ENCODE measurements around the gene AMPD1. TPM values are rescaled to one million over a fixed set of nuclear protein-coding genes. Genes with fewer than 3 reads are reported as not detected.

AMPD1 gene
- total RNA-seq, 2 donors from 2014 or later = not detected

- TF ChIP-seq CTCF (IDR thresholded peaks at IDR 0.05) (no peak), POLR2A (IDR thresholded peaks at IDR 0.05) (no peak)
- H3K4me3 ChIP-seq = no peak overlapping the region
- no peak for DNase-seq
- H3K4me1 ChIP-seq = no peaks in the 10 kb centered on the region
- no peaks in the 10 kb centered on the region for H3K9me3 ChIP-seq
- no peak for ATAC-seq
- H3K27me3 ChIP-seq = no peaks in the 10 kb centered on the region
- WGBS, 2 donors = 84 to 96% methylated on average over 2 of the region's 2 CpGs
- H3K36me3 ChIP-seq (replicated peaks in 1 of 2; ENCODE audit: insufficient read depth in 1 of 2, low read depth in 2 of 2) = no peaks in the 10 kb centered on the region
- H3K27ac ChIP-seq = no peak overlapping the region
- intact Hi-C loops (cut with DNase I) = no loop called here
Measured at GRCh38 chr1:114641377-114641776, 54.0 kb downstream of the AMPD1 start.

DNA sequence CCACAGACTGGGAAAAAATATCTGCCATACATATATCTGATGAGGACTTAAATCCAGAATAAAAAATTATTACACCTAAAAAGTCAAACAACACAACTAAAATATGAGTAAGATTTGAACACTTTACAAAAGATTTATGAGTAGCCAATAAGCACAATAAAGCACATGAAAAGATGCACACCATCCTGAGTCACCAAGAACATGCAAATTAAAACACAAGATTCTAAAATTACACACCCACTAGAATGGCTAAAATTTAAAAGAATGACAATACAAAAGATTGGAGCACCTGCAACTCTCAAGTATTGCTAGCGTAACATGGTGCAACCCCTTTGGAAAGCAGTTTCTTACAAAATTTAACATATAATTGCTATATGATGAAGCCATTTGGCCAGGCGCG is 56.4 kb downstream of the AMPD1 start:
- intact Hi-C loops (cut with DNase I) = no loop called here
- WGBS, 2 donors = 60 to 66% methylated on average over 3 of the region's 3 CpGs
- no peaks in the 10 kb centered on the region for H3K4me1 ChIP-seq
- H3K27me3 ChIP-seq = no peaks in the 10 kb centered on the region
- H3K27ac ChIP-seq = no peak overlapping the region
- DNase-seq (no peak), ATAC-seq (no peak)
- no peaks in the 10 kb centered on the region for H3K36me3 ChIP-seq (replicated peaks in 1 of 2; ENCODE audit: insufficient read depth in 1 of 2, low read depth in 2 of 2)
- no peak for TF ChIP-seq POLR2A (IDR thresholded peaks at IDR 0.05)
- H3K9me3 ChIP-seq = no peaks in the 10 kb centered on the region
- H3K4me3 ChIP-seq = no peak overlapping the region

- Histone ChIP-seq H3K9me3 (no peaks in the 10 kb centered on the region), H3K36me3 (replicated peaks in 1 of 2; ENCODE audit: insufficient read depth in 1 of 2, low read depth in 2 of 2) (no peaks in the 10 kb centered on the region), H3K4me3 (no peak overlapping the region), H3K4me1 (no peaks in the 10 kb centered on the region), H3K27ac (no peak overlapping the region), H3K27me3 (no peaks in the 10 kb centered on the region)
- no peak for TF ChIP-seq CTCF (IDR thresholded peaks at IDR 0.05)
- ATAC-seq = no peak
- DNase-seq = no peak
- intact Hi-C loops (cut with DNase I) = no loop called here
Measured at GRCh38 chr1:114632427-114632826, 62.9 kb downstream of the AMPD1 start.

GRCh38 chr1:114627107-114627506 is 68.2 kb downstream of the AMPD1 start:
- intact Hi-C loops (cut with DNase I) = no loop called here
- Histone ChIP-seq H3K4me3 (no peak overlapping the region), H3K27me3 (no peaks in the 10 kb centered on the region), H3K4me1 (no peaks in the 10 kb centered on the region), H3K9me3 (no peaks in the 10 kb centered on the region), H3K27ac (no peak overlapping the region), H3K36me3 (replicated peaks in 1 of 2; ENCODE audit: insufficient read depth in 1 of 2, low read depth in 2 of 2) (no peaks in the 10 kb centered on the region)
- TF ChIP-seq POLR2A (IDR thresholded peaks at IDR 0.05) = no peak
- no peak for TF ChIP-seq CTCF (IDR thresholded peaks at IDR 0.05)
- ATAC-seq = no peak
- WGBS, 2 donors = 35 to 43% methylated on average over 2 of the region's 2 CpGs
- no peak for DNase-seq

DNA sequence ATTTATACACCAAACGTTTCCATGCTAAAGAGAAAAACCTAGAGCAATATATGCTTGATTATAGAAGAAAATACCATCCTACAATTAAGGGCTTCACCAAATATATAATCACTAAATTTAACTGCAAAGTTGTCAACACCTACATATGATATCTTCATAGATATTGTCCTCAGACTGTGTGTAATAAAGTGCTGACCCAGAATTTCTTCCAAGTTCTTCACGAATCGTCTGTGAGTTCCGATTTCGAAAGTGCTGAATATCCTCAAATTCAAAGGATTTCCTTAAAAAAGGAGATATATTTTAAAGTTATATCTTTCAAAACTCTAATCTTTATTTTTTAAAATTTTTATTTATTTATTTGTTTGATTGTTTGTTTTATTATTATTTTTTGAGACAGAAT is 72.0 kb downstream of the AMPD1 start:
- Histone ChIP-seq H3K4me1 (no peaks in the 10 kb centered on the region), H3K27ac (no peak overlapping the region), H3K27me3 (no peaks in the 10 kb centered on the region), H3K9me3 (no peaks in the 10 kb centered on the region), H3K36me3 (replicated peaks in 1 of 2; ENCODE audit: insufficient read depth in 1 of 2, low read depth in 2 of 2) (no peaks in the 10 kb centered on the region), H3K4me3 (no peak overlapping the region)
- DNase-seq = no peak
- intact Hi-C loops (cut with DNase I) = no loop called here
- TF ChIP-seq POLR2A (IDR thresholded peaks at IDR 0.05) (no peak), CTCF (IDR thresholded peaks at IDR 0.05) (no peak)
- ATAC-seq = no peak
- WGBS, 2 donors = 90 to 94% methylated on average over 5 of the region's 5 CpGs

Small RNAs within 50 kb of the gene (small RNA-seq; reads per million reads assigned to genes)
- gene RN7SL432P (not detected), gene RNY1P13 (not detected)

Other genes with a start within 250 kb of the AMPD1 start
- gene TRIM33, start 184.3 kb downstream of the AMPD1 start, total RNA-seq = 10 to 100 TPM; 27.5 to 32.3 TPM
- gene BCAS2, start 113.9 kb downstream of the AMPD1 start, total RNA-seq = 10 to 100 TPM; 15.3 to 20.8 TPM
- gene DENND2C, start 25.5 kb downstream of the AMPD1 start, total RNA-seq = 1 to 10 TPM; 2.3 to 3.0 TPM
- gene NRAS, start 21.2 kb upstream of the AMPD1 start, total RNA-seq = 10 to 100 TPM; 13.8 to 17.4 TPM
- gene CSDE1, start 62.4 kb upstream of the AMPD1 start, total RNA-seq = 100 to 1,000 TPM; 138 to 221 TPM
- 10 to 100 TPM; 15.5 to 18.9 TPM for gene SIKE1, start 85.1 kb upstream of the AMPD1 start, total RNA-seq
- not detected for gene SYCP1, start 159.3 kb upstream of the AMPD1 start, total RNA-seq